GM12873 (cell line): ENCODE measurements around the gene NDUFB7.

Source experiments
- TF ChIP-seq, protein P1 (sequence below): IDR thresholded peaks from 2 replicates; pipeline ENCODE4 v1.5.1; 2012; ENCODE audit warnings: low read depth, mild to moderate bottlenecking, moderate library complexity, low read length, control low read depth; ENCODE audit not compliant: insufficient read depth; ENCODE audit errors: missing control alignments

Gene NDUFB7

DNA sequence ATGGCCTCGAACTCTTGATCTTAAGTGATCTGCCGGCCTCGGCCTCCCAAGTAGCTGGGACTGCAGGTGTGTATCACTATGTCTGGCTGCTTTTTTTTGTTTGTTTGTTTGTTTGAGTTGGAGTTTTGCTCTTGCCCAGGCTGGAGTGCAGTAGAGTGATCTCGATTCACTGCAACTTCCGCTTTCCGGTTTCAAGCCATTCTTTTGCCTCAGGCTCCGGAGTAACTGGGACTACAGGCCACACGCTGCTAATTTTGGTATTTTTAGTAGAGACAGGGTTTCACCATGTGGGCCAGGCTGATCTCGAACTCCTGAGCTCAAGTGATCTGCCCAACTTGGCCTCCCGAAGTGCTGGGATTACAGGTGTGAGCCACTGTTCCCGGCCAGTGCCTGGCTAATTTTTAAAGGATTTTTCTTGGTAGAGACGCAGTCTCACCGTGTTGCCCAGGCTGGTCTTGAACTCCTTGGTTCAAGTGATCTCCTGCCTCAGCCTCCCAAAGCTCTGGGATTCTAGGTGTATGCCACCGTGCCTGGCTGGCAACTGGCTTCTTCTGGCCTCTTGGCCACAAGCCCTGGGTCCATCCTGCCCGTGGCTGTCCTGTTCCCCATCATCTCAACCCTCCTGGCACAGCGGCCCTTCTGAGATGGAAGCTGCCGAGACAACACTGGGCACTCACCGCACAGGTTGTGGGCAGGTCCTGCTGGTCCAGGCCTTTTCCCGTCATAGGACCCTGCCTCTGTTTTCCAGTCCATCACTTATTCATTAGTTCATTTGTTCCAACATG is 30.9 kb downstream of the NDUFB7 start:
- TF ChIP-seq, protein P1, sequence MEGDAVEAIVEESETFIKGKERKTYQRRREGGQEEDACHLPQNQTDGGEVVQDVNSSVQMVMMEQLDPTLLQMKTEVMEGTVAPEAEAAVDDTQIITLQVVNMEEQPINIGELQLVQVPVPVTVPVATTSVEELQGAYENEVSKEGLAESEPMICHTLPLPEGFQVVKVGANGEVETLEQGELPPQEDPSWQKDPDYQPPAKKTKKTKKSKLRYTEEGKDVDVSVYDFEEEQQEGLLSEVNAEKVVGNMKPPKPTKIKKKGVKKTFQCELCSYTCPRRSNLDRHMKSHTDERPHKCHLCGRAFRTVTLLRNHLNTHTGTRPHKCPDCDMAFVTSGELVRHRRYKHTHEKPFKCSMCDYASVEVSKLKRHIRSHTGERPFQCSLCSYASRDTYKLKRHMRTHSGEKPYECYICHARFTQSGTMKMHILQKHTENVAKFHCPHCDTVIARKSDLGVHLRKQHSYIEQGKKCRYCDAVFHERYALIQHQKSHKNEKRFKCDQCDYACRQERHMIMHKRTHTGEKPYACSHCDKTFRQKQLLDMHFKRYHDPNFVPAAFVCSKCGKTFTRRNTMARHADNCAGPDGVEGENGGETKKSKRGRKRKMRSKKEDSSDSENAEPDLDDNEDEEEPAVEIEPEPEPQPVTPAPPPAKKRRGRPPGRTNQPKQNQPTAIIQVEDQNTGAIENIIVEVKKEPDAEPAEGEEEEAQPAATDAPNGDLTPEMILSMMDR: no peak

DNA sequence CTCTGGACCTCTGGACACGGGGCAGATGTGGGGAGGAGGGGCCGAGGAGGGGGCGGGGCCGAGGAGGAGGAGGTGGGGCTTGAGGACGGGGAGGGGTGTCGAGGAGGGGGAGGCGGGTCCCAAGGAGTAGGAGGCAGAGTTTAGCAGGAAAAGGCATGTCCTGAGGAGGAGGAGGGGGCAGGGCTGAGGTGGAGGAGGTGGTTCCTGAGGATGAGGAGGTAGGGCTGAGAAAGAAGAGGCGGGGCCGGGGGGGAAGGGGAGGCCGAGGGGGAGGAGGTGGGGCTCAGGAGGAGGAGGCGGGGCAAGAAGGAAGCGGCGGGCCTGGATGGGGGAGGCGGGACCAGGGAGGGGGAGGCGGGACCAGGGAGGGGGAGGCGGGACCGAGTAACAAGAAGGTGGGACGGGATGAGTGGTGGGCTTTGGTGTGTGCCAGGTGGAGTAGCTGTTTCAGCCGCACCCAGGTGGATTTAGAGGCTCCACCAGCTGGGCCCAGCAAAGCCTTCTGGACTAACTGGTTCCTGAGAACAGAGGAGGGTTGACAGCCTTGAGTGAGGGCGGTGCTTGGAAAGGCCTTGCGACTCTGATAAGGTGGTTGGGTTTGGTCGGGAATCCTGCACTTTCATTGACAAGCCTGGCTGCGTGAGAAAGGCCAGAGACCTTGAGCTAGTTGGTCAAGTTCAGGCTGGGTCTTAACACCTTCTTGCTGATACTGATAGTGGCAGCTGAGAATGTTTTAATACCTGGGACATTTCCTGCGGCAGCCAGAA is 34.8 kb downstream of the NDUFB7 start:
- TF ChIP-seq, protein P1: no peak

DNA sequence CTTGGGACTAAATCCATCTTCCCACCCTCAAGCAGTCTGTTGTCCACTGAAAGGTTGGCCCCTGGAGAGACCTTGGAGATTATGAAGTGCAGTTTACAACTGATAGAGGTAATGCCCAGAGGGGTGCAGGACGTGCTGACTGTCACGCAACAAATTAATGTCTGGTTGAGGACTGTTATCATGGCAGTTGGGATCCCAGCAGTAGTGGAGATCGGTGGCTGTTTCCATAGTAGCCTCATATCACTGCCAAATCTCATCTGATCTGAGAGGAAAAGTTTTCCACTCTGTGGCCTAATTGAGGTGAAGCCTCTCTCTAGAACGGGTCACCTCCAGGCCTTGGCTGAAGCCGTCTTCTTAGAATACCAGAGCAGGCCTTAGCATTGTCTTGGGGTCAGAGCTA is 38.4 kb downstream of the NDUFB7 start:
- TF ChIP-seq, protein P1: no peak

DNA sequence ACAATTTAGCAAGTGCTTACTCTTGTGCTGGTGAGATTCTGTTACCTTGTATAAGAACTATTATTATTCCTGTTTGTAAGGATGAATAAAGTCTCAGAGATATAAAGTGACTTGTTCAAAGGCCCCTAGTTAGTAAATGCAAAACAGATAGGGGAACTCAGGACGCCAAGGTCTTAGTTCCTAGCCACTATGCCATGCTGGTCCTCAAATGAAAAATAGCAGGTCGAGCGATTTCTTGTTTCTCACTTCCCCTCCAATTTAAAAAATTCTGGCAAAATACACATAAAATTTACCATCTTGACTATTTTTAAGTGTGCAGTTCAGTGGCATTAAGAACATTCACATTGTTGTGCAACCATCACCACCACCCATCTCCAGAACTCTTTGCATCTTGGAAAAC is 41.4 kb downstream of the NDUFB7 start:
- TF ChIP-seq, protein P1: no peak

DNA sequence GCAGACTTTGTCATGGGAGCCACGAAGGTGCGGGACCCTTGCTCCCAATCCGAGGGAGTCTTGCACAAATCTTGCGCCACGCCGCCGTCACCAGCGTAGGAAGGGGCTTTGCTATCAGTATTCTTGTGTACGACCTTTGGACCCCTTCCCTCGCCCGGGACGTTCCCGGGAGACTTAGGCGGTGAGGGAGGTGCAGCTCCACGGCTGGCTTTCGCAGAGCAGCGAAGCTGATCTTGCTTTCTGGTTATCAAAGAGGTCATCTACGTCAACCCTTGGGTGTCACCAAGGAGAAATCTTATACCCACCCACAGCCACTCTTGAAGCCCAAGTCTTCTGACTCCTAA is 41.9 kb downstream of the NDUFB7 start:
- TF ChIP-seq, protein P1: no peak

DNA sequence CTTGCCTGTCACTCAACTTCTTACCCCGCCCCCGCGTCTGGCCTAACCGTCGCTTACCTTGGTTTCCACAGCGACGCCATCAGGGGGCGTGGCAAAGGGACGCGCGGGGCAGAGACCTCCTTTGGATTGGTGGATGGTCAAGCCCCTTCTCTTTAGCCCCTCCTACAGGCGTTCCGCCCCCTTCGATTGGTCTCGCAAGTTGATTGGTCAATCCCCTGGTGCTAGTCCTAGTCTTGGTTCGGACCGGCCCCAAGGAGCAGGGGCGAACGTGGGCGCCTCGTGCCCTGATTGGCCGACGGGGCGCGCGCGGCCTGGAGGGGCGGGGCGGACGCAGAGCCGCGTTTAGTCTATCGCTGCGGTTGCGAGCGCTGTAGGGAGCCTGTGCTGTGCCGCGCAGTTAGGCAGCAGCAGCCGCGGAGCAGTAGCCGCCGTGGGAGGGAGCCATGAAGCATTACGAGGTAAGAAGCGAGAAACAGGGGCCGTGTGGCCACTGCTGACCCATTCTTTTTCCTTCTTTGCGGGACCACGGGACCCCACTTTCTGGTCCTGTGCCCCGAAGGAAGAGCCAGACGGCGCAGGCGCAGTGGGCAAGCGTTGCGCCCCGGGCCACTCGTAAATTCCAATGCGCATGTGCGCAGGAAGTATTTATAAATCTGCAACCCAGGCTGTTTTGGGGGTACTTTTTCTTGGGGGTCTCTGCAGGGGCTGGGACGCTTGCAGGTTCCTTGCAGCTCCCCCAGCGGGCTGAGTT is 42.4 kb downstream of the NDUFB7 start, which contains the start of gene TECR:
TSS of gene TECR (plus strand) at position 341 of the 751 bp plus-strand sequence. CDS start at position 444, 103 bp downstream.
- TF ChIP-seq, protein P1: no peak
